GM12878 (cell line): ENCODE results near the gene HINT2. TPM values are rescaled to one million over a fixed set of nuclear protein-coding genes. Genes with fewer than 3 reads are reported as not detected.

Source experiments
- ATF7 ChIP-seq: fragments of 450-650 bp; IDR thresholded peaks from 2 replicates; pipeline ENCODE4 v1.6.1; 2016; ENCODE audit warnings: low read depth, mild to moderate bottlenecking
- CBX5 ChIP-seq: sonication (generic); IDR thresholded peaks from 2 replicates; pipeline ENCODE4 v1.6.1; 2016; ENCODE audit warnings: low read depth, moderate library complexity, mild to moderate bottlenecking, inconsistent platforms
- DPF2 ChIP-seq: fragments of 450-650 bp; IDR thresholded peaks from 2 replicates; pipeline ENCODE4 v1.6.1; 2017; ENCODE audit warnings: mild to moderate bottlenecking
- E2F4 ChIP-seq: IDR thresholded peaks from 2 replicates; pipeline ENCODE4 v1.6.1; 2012; ENCODE audit warnings: low read depth, low read length, improper control_type of control experiment
- ESRRA ChIP-seq: IDR thresholded peaks from 2 replicates; pipeline ENCODE4 v1.6.1; 2012; ENCODE audit warnings: mild to moderate bottlenecking, low read length, improper control_type of control experiment
- EZH2 ChIP-seq: IDR thresholded peaks from 2 replicates; pipeline ENCODE4 v1.6.1; 2012; ENCODE audit warnings: low read depth, mild to moderate bottlenecking, control low read depth, inconsistent platforms, low read length, borderline replicate concordance; ENCODE audit not compliant: control insufficient read depth
- FOS ChIP-seq: IDR thresholded peaks from 3 replicates; pipeline ENCODE4 v1.6.1; 2011; ENCODE audit warnings: borderline replicate concordance; ENCODE audit not compliant: insufficient read length; ENCODE audit errors: extremely low read depth
- MLLT1 ChIP-seq: fragments of 450-650 bp; IDR thresholded peaks from 2 replicates; pipeline ENCODE4 v1.6.1; 2016; ENCODE audit warnings: mild to moderate bottlenecking
- NBN ChIP-seq: fragments of 450-650 bp; IDR thresholded peaks from 2 replicates; pipeline ENCODE4 v1.6.1; 2016
- NR2C2 ChIP-seq: IDR thresholded peaks from 2 replicates; pipeline ENCODE4 v1.6.1; 2011; ENCODE audit warnings: borderline replicate concordance, low read depth; ENCODE audit not compliant: control insufficient read depth, insufficient read length
- PML ChIP-seq: IDR thresholded peaks from 2 replicates; pipeline ENCODE4 v1.6.1; 2012; ENCODE audit warnings: low read length, inconsistent platforms
- POLR2AphosphoS5 ChIP-seq: IDR thresholded peaks from 2 replicates; pipeline ENCODE4 v1.6.1; 2011; ENCODE audit warnings: mild to moderate bottlenecking, low read length, inconsistent platforms
- STAT3 ChIP-seq: IDR thresholded peaks from 2 replicates; pipeline ENCODE4 v1.6.1; 2011; ENCODE audit warnings: low read depth, low read length, improper control_type of control experiment
- TCF3 ChIP-seq: IDR thresholded peaks from 2 replicates; pipeline ENCODE4 v1.6.1; 2012; ENCODE audit warnings: low read depth, mild to moderate bottlenecking, low read length, borderline replicate concordance; ENCODE audit not compliant: insufficient read depth
- polyA plus RNA-seq, 11 experiments: library from polyadenylated mRNA; depleted of rRNA in 4 of 11; unstranded in 6 of 11; stranded (reverse) in 5 of 11; fragments of >200 nt; fragmentation: Nextera tagmentation in 4 of 11; fragmentation: Illumina TruSeq in 1 of 11; extraction: Ambion mirVana in 4 of 11; extraction: Trizol in 1 of 11; gene quantifications; 1 replicate in 1 of 11; 2 replicates in 10 of 11; pipeline versions ENCODE4 v1.2.1 to v1.2.3, GENCODE V29; 2011 to 2016; ENCODE audit warnings: inconsistent platforms in 2 of 11, missing spikeins in 2 of 11, low read depth in 1 of 11
- total RNA-seq, 4 experiments: library from RNA; depleted of rRNA in 3 of 4; stranded (reverse); fragments of >200 nt in 3 of 4; fragmentation: Illumina TruSeq in 1 of 4; extraction: Trizol in 1 of 4; gene quantifications; 2 replicates each; pipeline versions ENCODE4 v1.2.1 to v1.2.3, GENCODE V29; 2013 to 2021
- TF ChIP-seq, protein P1 (sequence below): IDR thresholded peaks from 2 replicates; pipeline ENCODE4 v1.6.1; 2012; ENCODE audit warnings: improper control_type of control experiment, low read depth, low read length; ENCODE audit not compliant: insufficient replicate concordance
- TF ChIP-seq, protein P2 (sequence below): fragments of 450-650 bp; IDR thresholded peaks from 2 replicates; pipeline ENCODE4 v1.6.1; 2017; ENCODE audit warnings: low read depth, mild to moderate bottlenecking, moderate library complexity
- TF ChIP-seq, protein P3 (sequence below): fragments of 150-350 bp; IDR thresholded peaks from 2 replicates; pipeline ENCODE4 v1.6.1; 2016; ENCODE audit warnings: low read depth, low read length

HINT2 gene
- total and polyA plus RNA-seq, 10 of the 15 experiments (the other 5 are each of a cell fraction or from before 2014, with no cell fraction given) = 12.1 to 144 (median 51.7) TPM

GRCh38 chr9:35814841-35815543 lies at the start of gene HINT2 (continued):
- TF ChIP-seq E2F4 = 0 out of 2 replicates have a peak, but pooled peaks have one; percentile 11
- no peak for TF ChIP-seq MLLT1
- TF ChIP-seq, protein P1, sequence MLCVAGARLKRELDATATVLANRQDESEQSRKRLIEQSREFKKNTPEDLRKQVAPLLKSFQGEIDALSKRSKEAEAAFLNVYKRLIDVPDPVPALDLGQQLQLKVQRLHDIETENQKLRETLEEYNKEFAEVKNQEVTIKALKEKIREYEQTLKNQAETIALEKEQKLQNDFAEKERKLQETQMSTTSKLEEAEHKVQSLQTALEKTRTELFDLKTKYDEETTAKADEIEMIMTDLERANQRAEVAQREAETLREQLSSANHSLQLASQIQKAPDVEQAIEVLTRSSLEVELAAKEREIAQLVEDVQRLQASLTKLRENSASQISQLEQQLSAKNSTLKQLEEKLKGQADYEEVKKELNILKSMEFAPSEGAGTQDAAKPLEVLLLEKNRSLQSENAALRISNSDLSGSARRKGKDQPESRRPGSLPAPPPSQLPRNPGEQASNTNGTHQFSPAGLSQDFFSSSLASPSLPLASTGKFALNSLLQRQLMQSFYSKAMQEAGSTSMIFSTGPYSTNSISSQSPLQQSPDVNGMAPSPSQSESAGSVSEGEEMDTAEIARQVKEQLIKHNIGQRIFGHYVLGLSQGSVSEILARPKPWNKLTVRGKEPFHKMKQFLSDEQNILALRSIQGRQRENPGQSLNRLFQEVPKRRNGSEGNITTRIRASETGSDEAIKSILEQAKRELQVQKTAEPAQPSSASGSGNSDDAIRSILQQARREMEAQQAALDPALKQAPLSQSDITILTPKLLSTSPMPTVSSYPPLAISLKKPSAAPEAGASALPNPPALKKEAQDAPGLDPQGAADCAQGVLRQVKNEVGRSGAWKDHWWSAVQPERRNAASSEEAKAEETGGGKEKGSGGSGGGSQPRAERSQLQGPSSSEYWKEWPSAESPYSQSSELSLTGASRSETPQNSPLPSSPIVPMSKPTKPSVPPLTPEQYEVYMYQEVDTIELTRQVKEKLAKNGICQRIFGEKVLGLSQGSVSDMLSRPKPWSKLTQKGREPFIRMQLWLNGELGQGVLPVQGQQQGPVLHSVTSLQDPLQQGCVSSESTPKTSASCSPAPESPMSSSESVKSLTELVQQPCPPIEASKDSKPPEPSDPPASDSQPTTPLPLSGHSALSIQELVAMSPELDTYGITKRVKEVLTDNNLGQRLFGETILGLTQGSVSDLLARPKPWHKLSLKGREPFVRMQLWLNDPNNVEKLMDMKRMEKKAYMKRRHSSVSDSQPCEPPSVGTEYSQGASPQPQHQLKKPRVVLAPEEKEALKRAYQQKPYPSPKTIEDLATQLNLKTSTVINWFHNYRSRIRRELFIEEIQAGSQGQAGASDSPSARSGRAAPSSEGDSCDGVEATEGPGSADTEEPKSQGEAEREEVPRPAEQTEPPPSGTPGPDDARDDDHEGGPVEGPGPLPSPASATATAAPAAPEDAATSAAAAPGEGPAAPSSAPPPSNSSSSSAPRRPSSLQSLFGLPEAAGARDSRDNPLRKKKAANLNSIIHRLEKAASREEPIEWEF = no peak
- TF ChIP-seq STAT3 = no peak
- TF ChIP-seq POLR2AphosphoS5 = peak; percentile 85
- no peak for TF ChIP-seq TCF3
- TF ChIP-seq DPF2 = peak; percentile 30
- TF ChIP-seq NBN = no peak; the same call in 1 of the 2 replicates
- peak; percentile 77 for TF ChIP-seq ATF7
- peak; percentile 89 for TF ChIP-seq PML
- TF ChIP-seq ESRRA = no peak
- TF ChIP-seq, protein P2, sequence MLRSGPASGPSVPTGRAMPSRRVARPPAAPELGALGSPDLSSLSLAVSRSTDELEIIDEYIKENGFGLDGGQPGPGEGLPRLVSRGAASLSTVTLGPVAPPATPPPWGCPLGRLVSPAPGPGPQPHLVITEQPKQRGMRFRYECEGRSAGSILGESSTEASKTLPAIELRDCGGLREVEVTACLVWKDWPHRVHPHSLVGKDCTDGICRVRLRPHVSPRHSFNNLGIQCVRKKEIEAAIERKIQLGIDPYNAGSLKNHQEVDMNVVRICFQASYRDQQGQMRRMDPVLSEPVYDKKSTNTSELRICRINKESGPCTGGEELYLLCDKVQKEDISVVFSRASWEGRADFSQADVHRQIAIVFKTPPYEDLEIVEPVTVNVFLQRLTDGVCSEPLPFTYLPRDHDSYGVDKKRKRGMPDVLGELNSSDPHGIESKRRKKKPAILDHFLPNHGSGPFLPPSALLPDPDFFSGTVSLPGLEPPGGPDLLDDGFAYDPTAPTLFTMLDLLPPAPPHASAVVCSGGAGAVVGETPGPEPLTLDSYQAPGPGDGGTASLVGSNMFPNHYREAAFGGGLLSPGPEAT = peak; percentile 73
- TF ChIP-seq EZH2 = no peak
- TF ChIP-seq CBX5 = no peak
- TF ChIP-seq, protein P3, sequence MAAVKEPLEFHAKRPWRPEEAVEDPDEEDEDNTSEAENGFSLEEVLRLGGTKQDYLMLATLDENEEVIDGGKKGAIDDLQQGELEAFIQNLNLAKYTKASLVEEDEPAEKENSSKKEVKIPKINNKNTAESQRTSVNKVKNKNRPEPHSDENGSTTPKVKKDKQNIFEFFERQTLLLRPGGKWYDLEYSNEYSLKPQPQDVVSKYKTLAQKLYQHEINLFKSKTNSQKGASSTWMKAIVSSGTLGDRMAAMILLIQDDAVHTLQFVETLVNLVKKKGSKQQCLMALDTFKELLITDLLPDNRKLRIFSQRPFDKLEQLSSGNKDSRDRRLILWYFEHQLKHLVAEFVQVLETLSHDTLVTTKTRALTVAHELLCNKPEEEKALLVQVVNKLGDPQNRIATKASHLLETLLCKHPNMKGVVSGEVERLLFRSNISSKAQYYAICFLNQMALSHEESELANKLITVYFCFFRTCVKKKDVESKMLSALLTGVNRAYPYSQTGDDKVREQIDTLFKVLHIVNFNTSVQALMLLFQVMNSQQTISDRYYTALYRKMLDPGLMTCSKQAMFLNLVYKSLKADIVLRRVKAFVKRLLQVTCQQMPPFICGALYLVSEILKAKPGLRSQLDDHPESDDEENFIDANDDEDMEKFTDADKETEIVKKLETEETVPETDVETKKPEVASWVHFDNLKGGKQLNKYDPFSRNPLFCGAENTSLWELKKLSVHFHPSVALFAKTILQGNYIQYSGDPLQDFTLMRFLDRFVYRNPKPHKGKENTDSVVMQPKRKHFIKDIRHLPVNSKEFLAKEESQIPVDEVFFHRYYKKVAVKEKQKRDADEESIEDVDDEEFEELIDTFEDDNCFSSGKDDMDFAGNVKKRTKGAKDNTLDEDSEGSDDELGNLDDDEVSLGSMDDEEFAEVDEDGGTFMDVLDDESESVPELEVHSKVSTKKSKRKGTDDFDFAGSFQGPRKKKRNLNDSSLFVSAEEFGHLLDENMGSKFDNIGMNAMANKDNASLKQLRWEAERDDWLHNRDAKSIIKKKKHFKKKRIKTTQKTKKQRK = peak; percentile 55; the same call in 1 of the 2 replicates
- no peak for TF ChIP-seq NR2C2
- peak; percentile 75 for TF ChIP-seq FOS
